ENCODE results near the gene CD276. TPM values are rescaled to one million over a fixed set of nuclear protein-coding genes. Genes with fewer than 3 reads are reported as not detected.

CD276 gene
- total RNA-seq, 5 donors from 2014 or later (not counting 1 experiment from before 2014, with no cell fraction given) = 0.66 to 0.76 (median 0.76) TPM; not detected in 2

DNA sequence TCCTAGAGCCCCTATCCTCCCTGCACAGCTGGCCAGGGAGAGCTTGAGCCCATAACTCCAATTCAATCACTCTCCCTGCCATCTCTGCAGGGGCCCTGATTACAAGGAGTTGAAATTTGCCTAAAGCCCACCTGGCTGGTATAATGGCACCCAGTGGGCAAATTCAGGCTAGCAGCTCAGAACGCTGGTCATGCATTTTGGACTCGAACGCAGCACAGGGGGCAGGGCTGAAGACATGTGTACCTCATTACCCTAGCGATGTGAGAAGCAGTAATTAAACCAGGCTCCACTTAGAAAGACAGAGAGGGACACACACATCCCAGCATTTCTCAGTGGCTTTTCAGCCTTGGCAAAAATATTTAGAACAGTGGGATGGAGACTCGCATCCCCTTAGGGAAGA is 65.8 kb downstream of the CD276 start:
- 80% methylated on average over 4 of the region's 5 CpGs for WGBS (ENCODE audit: insufficient coverage)
- Histone ChIP-seq H3K4me3 (ENCODE audit: control insufficient read depth in 1 of 2, extremely low read depth in 1 of 2, low read length in 1 of 2) (no peak overlapping the region), H3K36me3 (ENCODE audit: control insufficient read depth in 2 of 2, extremely low read depth in 1 of 2, insufficient read depth in 1 of 2, low read length in 1 of 2) (no peaks in the 10 kb centered on the region), H3K9me3 (no peaks in the 10 kb centered on the region), H3K27me3 (replicated peaks in 1 of 2; ENCODE audit: control insufficient read depth in 2 of 2, extremely low read depth in 1 of 2, insufficient read depth in 2 of 2, low read length in 1 of 2) (peaks cover 2 to 68% of the 10 kb centered on the region in 2 experiments), H3K4me1 (ENCODE audit: control insufficient read depth in 1 of 2, extremely low read depth in 1 of 2, insufficient read depth in 2 of 2, low read length in 2 of 2) (peaks cover 0 to 5% of the 10 kb centered on the region in 2 experiments), H3K27ac (ENCODE audit: low read length) (no peak overlapping the region)
- H3K36me3 Mint-ChIP-seq = no peaks in the 10 kb centered on the region
- H3K27ac Mint-ChIP-seq = no peak overlapping the region
- ChIA-PET CTCF (no interaction called here), POLR2A (no interaction called here)
- H3K27me3 Mint-ChIP-seq = peaks cover 50 to 67% of the 10 kb centered on the region in 2 donors
- H3K4me3 Mint-ChIP-seq = no peak overlapping the region
- no peak for DNase-seq
- H3K4me1 Mint-ChIP-seq = peaks cover 0 to 7% (median 4%) of the 10 kb centered on the region in 3 donors
- no peaks in the 10 kb centered on the region for H3K9me3 Mint-ChIP-seq
- ATAC-seq (replicated peaks in 1 of 4) = no peak

DNA sequence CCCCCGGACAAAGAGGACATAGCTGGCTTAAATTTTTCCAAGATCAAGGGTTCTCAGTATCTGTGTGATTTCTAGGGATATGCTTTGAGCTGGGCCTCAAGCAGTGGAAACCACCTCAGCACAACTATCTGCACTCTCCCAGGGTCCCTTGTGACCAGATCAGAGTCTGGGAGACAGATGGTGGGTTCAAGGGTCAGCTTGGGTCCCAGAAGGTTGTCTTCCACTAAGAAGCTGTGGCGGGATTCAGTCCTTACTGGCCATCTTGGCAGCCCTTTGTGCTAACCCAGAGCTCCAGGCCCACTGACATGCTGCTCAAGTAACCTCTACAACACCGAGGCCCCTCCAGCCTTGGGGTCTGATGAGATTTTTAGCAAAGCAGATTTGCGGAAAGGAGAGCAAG is 66.3 kb downstream of the CD276 start:
- H3K27me3 ChIP-seq (replicated peaks in 1 of 2; ENCODE audit: control insufficient read depth in 2 of 2, extremely low read depth in 1 of 2, insufficient read depth in 2 of 2, low read length in 1 of 2) = peaks cover 2 to 68% of the 10 kb centered on the region in 2 experiments
- CTCF ChIA-PET = no interaction called here
- H3K4me3 ChIP-seq (ENCODE audit: control insufficient read depth in 1 of 2, extremely low read depth in 1 of 2, low read length in 1 of 2) = no peak overlapping the region
- Mint-ChIP-seq H3K27me3 (peaks cover 46 to 65% of the 10 kb centered on the region in 2 donors), H3K27ac (no peak overlapping the region), H3K36me3 (no peaks in the 10 kb centered on the region), H3K9me3 (no peaks in the 10 kb centered on the region), H3K4me3 (no peak overlapping the region), H3K4me1 (peaks cover 0 to 7% (median 4%) of the 10 kb centered on the region in 3 donors)
- H3K9me3 ChIP-seq = no peaks in the 10 kb centered on the region
- 65% methylated on average over 3 of the region's 4 CpGs for WGBS (ENCODE audit: insufficient coverage)
- H3K36me3 ChIP-seq (ENCODE audit: control insufficient read depth in 2 of 2, extremely low read depth in 1 of 2, insufficient read depth in 1 of 2, low read length in 1 of 2) = no peaks in the 10 kb centered on the region
- peaks cover 0 to 5% of the 10 kb centered on the region in 2 experiments for H3K4me1 ChIP-seq (ENCODE audit: control insufficient read depth in 1 of 2, extremely low read depth in 1 of 2, insufficient read depth in 2 of 2, low read length in 2 of 2)
- POLR2A ChIA-PET = no interaction called here
- H3K27ac ChIP-seq (ENCODE audit: low read length) = no peak overlapping the region
- DNase-seq (no peak), ATAC-seq (replicated peaks in 1 of 4) (no peak)

DNA sequence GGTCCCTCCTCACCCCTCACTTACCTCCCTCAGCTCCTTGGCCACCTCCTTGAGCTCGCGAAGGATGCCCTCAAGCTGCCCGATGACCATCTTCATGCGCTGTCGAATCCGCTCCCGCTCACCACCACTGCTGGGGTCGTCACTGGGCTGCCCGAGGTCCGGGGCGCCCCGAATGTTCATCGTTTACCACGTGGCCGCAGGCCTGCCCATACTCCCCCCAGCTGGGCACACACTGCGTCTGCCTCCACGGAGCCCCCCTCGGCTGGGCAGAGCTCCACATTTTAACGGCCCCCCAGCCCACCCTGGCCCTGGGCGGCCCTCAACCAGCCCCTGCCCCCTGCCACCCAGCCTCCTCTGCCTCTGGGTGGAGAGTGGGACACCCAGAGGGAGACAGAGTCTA is 66.8 kb downstream of the CD276 start:
- Mint-ChIP-seq H3K27ac (no peak overlapping the region), H3K4me1 (peaks cover 0 to 7% (median 4%) of the 10 kb centered on the region in 3 donors), H3K36me3 (no peaks in the 10 kb centered on the region), H3K27me3 (peaks cover 51 to 69% of the 10 kb centered on the region in 2 donors), H3K4me3 (peak overlapping the region in 1 of 3 donors; percentile 31), H3K9me3 (no peaks in the 10 kb centered on the region)
- H3K9me3 ChIP-seq = no peaks in the 10 kb centered on the region
- POLR2A ChIA-PET = no interaction called here
- 80% methylated on average over 15 of the region's 20 CpGs for WGBS (ENCODE audit: insufficient coverage)
- no peaks in the 10 kb centered on the region for H3K36me3 ChIP-seq (ENCODE audit: control insufficient read depth in 2 of 2, extremely low read depth in 1 of 2, insufficient read depth in 1 of 2, low read length in 1 of 2)
- H3K4me3 ChIP-seq (ENCODE audit: control insufficient read depth in 1 of 2, extremely low read depth in 1 of 2, low read length in 1 of 2) = no peak overlapping the region
- H3K4me1 ChIP-seq (ENCODE audit: control insufficient read depth in 1 of 2, extremely low read depth in 1 of 2, insufficient read depth in 2 of 2, low read length in 2 of 2) = peaks cover 0 to 5% of the 10 kb centered on the region in 2 experiments
- CTCF ChIA-PET = no interaction called here
- H3K27me3 ChIP-seq (replicated peaks in 1 of 2; ENCODE audit: control insufficient read depth in 2 of 2, extremely low read depth in 1 of 2, insufficient read depth in 2 of 2, low read length in 1 of 2) = peaks cover 2 to 68% of the 10 kb centered on the region in 2 experiments
- H3K27ac ChIP-seq (ENCODE audit: low read length) = no peak overlapping the region
- DNase-seq = no peak
- ATAC-seq (replicated peaks in 1 of 4) = no peak

DNA sequence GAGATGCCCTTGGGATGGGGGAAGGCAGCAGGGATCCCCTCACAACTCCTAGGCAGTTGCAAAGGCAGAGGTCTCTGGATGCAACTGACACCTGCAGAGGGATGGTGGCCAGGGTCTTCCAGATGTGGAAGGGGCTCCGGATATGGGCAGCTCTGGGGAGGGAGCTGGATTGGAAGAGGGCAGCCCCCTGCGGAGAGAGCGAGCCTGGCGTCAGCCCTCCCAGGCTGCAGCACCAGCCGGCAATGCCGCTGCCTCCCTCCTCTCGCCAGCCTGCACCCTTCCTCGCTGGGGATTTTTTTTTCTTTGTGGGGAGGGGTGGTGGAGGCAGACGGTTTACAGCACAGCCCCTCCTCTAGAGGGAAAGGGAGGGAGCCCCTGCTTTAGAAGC is 67.3 kb downstream of the CD276 start:
- whole genome bisulfite sequencing (ENCODE audit: insufficient coverage) = no CpG with 5 or more reads among the region's 9 CpGs
- ChIA-PET POLR2A (no interaction called here), CTCF (no interaction called here)
- no peak overlapping the region for H3K27ac Mint-ChIP-seq
- no peaks in the 10 kb centered on the region for H3K9me3 ChIP-seq
- H3K4me1 Mint-ChIP-seq = peaks cover 0 to 7% (median 4%) of the 10 kb centered on the region in 3 donors
- DNase-seq (no peak), ATAC-seq (replicated peaks in 1 of 4) (no peak)
- peaks cover 0 to 5% of the 10 kb centered on the region in 2 experiments for H3K4me1 ChIP-seq (ENCODE audit: control insufficient read depth in 1 of 2, extremely low read depth in 1 of 2, insufficient read depth in 2 of 2, low read length in 2 of 2)
- H3K27me3 ChIP-seq (replicated peaks in 1 of 2; ENCODE audit: control insufficient read depth in 2 of 2, extremely low read depth in 1 of 2, insufficient read depth in 2 of 2, low read length in 1 of 2) = peaks cover 2 to 66% of the 10 kb centered on the region in 2 experiments
- peaks cover 56 to 69% of the 10 kb centered on the region in 2 donors for H3K27me3 Mint-ChIP-seq
- H3K36me3 ChIP-seq (ENCODE audit: control insufficient read depth in 2 of 2, extremely low read depth in 1 of 2, insufficient read depth in 1 of 2, low read length in 1 of 2) = no peaks in the 10 kb centered on the region
- H3K4me3 ChIP-seq (ENCODE audit: control insufficient read depth in 1 of 2, extremely low read depth in 1 of 2, low read length in 1 of 2) = no peak overlapping the region
- no peaks in the 10 kb centered on the region for H3K36me3 Mint-ChIP-seq
- H3K4me3 Mint-ChIP-seq = peak overlapping the region in 1 of 3 donors; percentile 31
- H3K27ac ChIP-seq (ENCODE audit: low read length) = no peak overlapping the region
- no peaks in the 10 kb centered on the region for H3K9me3 Mint-ChIP-seq

DNA sequence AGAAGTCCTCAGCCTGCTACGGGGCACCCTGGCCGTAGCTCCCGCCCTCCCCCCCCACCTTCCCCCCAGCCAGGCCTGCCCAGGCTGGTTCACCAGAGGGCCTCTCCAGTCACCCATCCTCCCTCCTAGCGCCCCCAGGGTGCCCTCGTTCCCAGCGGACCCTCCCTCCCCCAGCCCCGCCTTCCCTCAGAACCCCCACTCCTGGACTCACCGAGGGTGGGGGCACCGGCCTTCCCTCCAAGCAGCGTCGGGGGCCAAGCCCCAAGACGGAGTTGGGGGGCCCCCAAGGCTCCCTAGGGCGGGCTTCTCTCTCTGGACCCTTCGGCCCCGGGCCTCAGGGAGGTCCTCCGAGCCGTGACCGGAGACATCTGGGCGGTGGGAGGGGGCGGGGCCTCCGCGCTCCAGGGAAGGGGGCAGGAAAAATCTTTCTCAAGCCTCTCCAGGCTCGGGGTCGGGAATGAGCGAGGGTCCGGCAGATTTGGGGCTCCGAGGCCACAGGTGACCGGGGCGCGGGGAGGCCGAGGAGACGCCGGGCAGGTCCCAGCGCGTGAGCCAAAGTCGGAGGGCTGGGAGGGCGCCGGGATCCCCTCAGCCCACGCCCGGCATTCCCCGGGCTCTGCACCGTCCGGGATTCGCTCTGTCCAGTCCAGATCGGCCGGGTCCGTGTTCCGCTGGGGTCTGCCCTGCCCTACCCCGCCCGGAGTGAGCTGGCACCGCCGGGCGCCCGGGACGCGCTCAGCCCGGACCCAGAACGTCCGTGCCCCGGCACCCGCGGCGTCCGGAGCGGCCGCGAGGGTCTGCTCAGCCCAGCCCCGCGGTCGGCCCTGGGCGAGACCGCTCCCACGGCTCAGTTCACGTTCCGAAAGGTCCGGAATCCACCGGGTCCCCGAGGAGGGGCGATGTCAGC is 68.0 kb downstream of the CD276 start:
- Mint-ChIP-seq H3K4me3 (no peak overlapping the region), H3K36me3 (no peaks in the 10 kb centered on the region), H3K4me1 (peaks cover 0 to 7% (median 4%) of the 10 kb centered on the region in 3 donors), H3K27ac (no peak overlapping the region), H3K27me3 (peaks cover 51 to 67% of the 10 kb centered on the region in 2 donors), H3K9me3 (no peaks in the 10 kb centered on the region)
- no peaks in the 10 kb centered on the region for H3K36me3 ChIP-seq (ENCODE audit: control insufficient read depth in 2 of 2, extremely low read depth in 1 of 2, insufficient read depth in 1 of 2, low read length in 1 of 2)
- peaks cover 0 to 5% of the 10 kb centered on the region in 2 experiments for H3K4me1 ChIP-seq (ENCODE audit: control insufficient read depth in 1 of 2, extremely low read depth in 1 of 2, insufficient read depth in 2 of 2, low read length in 2 of 2)
- DNase-seq (no peak), ATAC-seq (replicated peaks in 1 of 4) (no peak)
- H3K9me3 ChIP-seq = no peaks in the 10 kb centered on the region
- CTCF ChIA-PET = no interaction called here
- H3K27me3 ChIP-seq (replicated peaks in 1 of 2; ENCODE audit: control insufficient read depth in 2 of 2, extremely low read depth in 1 of 2, insufficient read depth in 2 of 2, low read length in 1 of 2) = peaks cover 2 to 62% of the 10 kb centered on the region in 2 experiments
- POLR2A ChIA-PET = no interaction called here
- no peak overlapping the region for H3K27ac ChIP-seq (ENCODE audit: low read length)
- H3K4me3 ChIP-seq (ENCODE audit: control insufficient read depth in 1 of 2, extremely low read depth in 1 of 2, low read length in 1 of 2) = no peak overlapping the region
- 2% methylated on average over 70 of the region's 79 CpGs for WGBS (ENCODE audit: insufficient coverage)

DNA sequence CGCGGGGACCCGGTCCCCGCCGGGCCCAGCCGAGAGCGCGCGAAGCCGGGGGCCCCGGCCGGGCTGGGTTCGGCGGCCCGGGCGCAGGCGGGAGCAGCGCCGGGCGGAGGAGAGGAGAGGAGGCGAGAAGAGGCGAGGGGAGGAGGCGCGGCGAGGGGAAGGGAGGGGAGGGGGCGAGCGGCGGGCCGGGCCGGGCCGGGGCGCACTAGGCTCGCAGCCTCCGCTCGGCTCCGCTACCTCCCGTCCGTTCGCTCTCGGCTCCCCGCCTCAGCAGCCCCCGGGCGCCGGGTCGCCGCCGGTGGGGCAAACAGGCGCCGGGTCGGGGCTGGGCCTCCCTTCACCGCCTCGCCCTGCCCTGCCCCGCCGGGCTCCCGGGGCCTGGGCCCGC is 68.6 kb downstream of the CD276 start:
- Histone ChIP-seq H3K4me3 (ENCODE audit: control insufficient read depth in 1 of 2, extremely low read depth in 1 of 2, low read length in 1 of 2) (no peak overlapping the region), H3K4me1 (ENCODE audit: control insufficient read depth in 1 of 2, extremely low read depth in 1 of 2, insufficient read depth in 2 of 2, low read length in 2 of 2) (peaks cover 0 to 5% of the 10 kb centered on the region in 2 experiments), H3K36me3 (ENCODE audit: control insufficient read depth in 2 of 2, extremely low read depth in 1 of 2, insufficient read depth in 1 of 2, low read length in 1 of 2) (no peaks in the 10 kb centered on the region), H3K27ac (ENCODE audit: low read length) (no peak overlapping the region), H3K9me3 (no peaks in the 10 kb centered on the region), H3K27me3 (replicated peaks in 1 of 2; ENCODE audit: control insufficient read depth in 2 of 2, extremely low read depth in 1 of 2, insufficient read depth in 2 of 2, low read length in 1 of 2) (peaks cover 2 to 64% of the 10 kb centered on the region in 2 experiments)
- H3K27ac Mint-ChIP-seq = no peak overlapping the region
- H3K4me3 Mint-ChIP-seq = no peak overlapping the region
- ATAC-seq (replicated peaks in 1 of 4) (no peak), DNase-seq (no peak)
- H3K9me3 Mint-ChIP-seq = no peaks in the 10 kb centered on the region
- WGBS (ENCODE audit: insufficient coverage) = 3% methylated on average over 30 of the region's 56 CpGs
- POLR2A ChIA-PET = no interaction called here
- no peaks in the 10 kb centered on the region for H3K36me3 Mint-ChIP-seq
- H3K4me1 Mint-ChIP-seq = peaks cover 0 to 7% (median 4%) of the 10 kb centered on the region in 3 donors
- CTCF ChIA-PET = no interaction called here
- peaks cover 45 to 68% of the 10 kb centered on the region in 2 donors for H3K27me3 Mint-ChIP-seq

All from T-cell (primary cell).